GM12874 (cell line): ENCODE results near the gene GRM6.

Source experiments
- CTCF ChIP-seq: IDR thresholded peaks from 2 replicates; pipeline ENCODE4 v1.5.1; 2011; ENCODE audit warnings: low read depth, mild to moderate bottlenecking, control low read depth, low read length, moderate library complexity; ENCODE audit not compliant: insufficient read depth

Gene GRM6

DNA sequence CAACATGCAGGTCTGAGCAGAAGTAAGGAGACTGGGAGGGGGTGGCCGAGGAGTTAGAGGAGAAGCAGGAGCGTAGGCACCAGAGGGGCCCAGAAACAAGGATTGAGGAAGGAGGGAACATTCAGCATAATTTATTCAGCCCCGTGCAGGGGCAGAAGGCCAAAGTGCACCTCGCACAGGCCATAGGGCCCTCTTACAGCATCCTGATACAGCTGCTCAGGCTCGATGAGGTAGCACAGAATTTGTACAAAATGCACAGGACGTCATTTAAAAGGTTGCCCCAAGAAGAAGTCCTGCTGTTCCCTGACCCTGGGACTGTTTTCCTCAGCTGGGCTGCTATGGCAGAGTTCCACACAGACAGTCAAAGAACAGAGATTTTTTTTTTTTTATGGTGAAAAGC is 2.1 kb upstream of the GRM6 start:
- no peak for TF ChIP-seq CTCF

GRCh38 chr5:178996156-178996555 is 1.0 kb upstream of the GRM6 start:
- TF ChIP-seq CTCF = no peak

DNA sequence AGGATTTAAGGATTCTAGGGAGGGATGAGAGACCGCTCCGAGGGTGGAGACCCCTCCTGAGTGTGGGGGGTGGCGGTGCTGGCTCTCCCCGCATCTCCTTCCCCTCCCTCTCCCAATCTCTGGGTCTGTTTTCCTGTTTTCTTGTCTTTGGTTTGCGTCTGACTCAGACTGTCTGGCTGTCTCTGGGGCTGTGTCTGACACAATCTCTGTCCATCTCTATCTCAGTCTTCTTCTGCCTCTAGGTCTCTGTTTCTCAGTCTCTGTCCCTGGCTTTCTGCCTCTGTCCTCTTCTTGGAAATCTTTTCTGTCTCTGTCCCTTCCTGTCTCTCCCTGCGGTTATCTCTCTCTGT is 196 bp upstream of the GRM6 start:
- TF ChIP-seq CTCF = no peak

DNA sequence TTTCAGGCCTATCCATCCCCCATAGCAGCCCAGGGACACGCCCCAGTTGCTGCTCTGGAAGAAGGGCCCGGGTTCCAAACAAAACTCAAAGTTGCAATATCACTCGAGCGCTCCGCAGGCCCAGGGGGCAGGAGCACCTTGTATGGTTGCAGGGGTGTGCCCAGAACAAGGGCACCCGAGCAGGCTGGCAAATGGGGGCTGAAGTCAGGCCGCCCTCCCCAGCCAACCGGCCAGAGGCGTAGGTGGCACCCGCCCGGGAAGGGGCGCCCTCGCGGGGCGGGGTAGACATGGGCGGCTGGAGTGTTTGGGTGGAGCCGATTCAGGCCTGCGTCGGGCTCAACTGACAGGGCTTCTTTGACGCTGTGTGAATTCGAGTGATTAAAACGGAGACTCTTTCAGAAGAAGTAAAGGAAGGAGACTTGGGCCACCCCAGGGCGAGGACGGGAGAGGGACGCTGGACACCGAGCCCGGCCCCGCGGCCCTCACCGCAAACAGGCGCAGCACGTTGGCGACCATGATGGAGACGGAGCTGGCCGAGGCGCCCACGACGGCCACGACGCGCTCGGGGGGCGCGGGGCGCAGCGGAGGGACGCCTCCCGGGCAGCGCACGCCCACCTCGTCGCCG is 1.1 kb downstream of the GRM6 start:
- no peak for TF ChIP-seq CTCF

GRCh38 chr5:178993236-178993765 is 1.8 kb downstream of the GRM6 start:
- TF ChIP-seq CTCF = no peak

- TF ChIP-seq CTCF = no peak
Measured at GRCh38 chr5:178992291-178992895, 2.7 kb downstream of the GRM6 start.

- no peak for TF ChIP-seq CTCF
Measured at GRCh38 chr5:178991190-178992145, 3.7 kb downstream of the GRM6 start.
